Measurements from ENCODE around the gene IL19.
"Not testable (repeated sequence)": the region's sequence is repeated elsewhere in the genome, so short reads cannot be mapped to it uniquely, and the experiment has no call there.

IL19 gene

GRCh38 chr1:206741142-206741701 is 29.4 kb upstream of the IL19 start:
- DNase-seq = no peak

GRCh38 chr1:206742719-206743383 is 27.7 kb upstream of the IL19 start:
- no peak for DNase-seq

- no peak for DNase-seq
These were observed 25.9 kb upstream of the IL19 start for GRCh38 chr1:206744683-206745082.

GRCh38 chr1:206745301-206745700 is 25.3 kb upstream of the IL19 start:
- no peak for DNase-seq

- DNase-seq = no peak
These were observed 22.1 kb upstream of the IL19 start for GRCh38 chr1:206748348-206749030.

GRCh38 chr1:206751891-206752290 is 18.7 kb upstream of the IL19 start:
- DNase-seq = no peak

- no peak for DNase-seq
These were observed 18.1 kb upstream of the IL19 start for GRCh38 chr1:206752481-206752880.

- no peak for DNase-seq
These were observed 17.4 kb upstream of the IL19 start for GRCh38 chr1:206753141-206753540.

GRCh38 chr1:206754011-206754410 is 16.6 kb upstream of the IL19 start:
- DNase-seq = no peak

GRCh38 chr1:206757524-206758266 is 12.9 kb upstream of the IL19 start:
- no peak for DNase-seq

- no peak for DNase-seq
These were observed 10.0 kb upstream of the IL19 start for GRCh38 chr1:206760590-206760989.

- no peak for DNase-seq
These were observed 9.3 kb upstream of the IL19 start for GRCh38 chr1:206761159-206761768.

GRCh38 chr1:206762741-206763364 is 7.7 kb upstream of the IL19 start:
- not testable (repeated sequence) for DNase-seq

- DNase-seq = not testable (repeated sequence)
These were observed 4.8 kb upstream of the IL19 start for GRCh38 chr1:206765771-206766170.

GRCh38 chr1:206766251-206766856 is 4.2 kb upstream of the IL19 start:
- DNase-seq = no peak

GRCh38 chr1:206768472-206769303 is 1.9 kb upstream of the IL19 start:
- no peak for DNase-seq

- DNase-seq = no peak
These were observed 1.3 kb upstream of the IL19 start for GRCh38 chr1:206769304-206769731.

GRCh38 chr1:206771338-206771692 is 742 bp downstream of the IL19 start:
- DNase-seq = no peak

GRCh38 chr1:206772243-206772937 is 1.8 kb downstream of the IL19 start, which contains the start of gene IL10:
Gene IL10 (minus strand): TSS chr1:206772494. CDS start chr1:206772435, 59 bp downstream.
- no peak for DNase-seq

GRCh38 chr1:206774093-206774492 is 3.5 kb downstream of the IL19 start:
- DNase-seq = no peak

GRCh38 chr1:206776229-206776628 is 5.7 kb downstream of the IL19 start:
- no peak for DNase-seq
